Ovary (tissue), 3 donors: ENCODE measurements around the gene PTF1A.

Experiments used
- CTCF ChIP-seq, 3 donors: fragments of 450-650 bp in 2 of 3; fragments of 200-600 bp in 1 of 3; IDR thresholded peaks; one replicate each; pipeline versions ENCODE4 v1.5.1 to v1.8.0; 2016 to 2022; ENCODE audit warnings: antibody characterized with exemption in 3 of 3, mild to moderate bottlenecking in 1 of 3
- EP300 ChIP-seq: sonication (generic); formaldehyde crosslinking; IDR thresholded peaks from one replicate; pipeline ENCODE4 v1.6.1; 2017; ENCODE audit warnings: antibody characterized with exemption
- POLR2A ChIP-seq: fragments of 450-650 bp; IDR thresholded peaks from one replicate; pipeline ENCODE4 v1.6.1; 2017; ENCODE audit warnings: antibody characterized with exemption, mild to moderate bottlenecking, moderate library complexity
- donor health status: DM: no; HTN: no; CAD: no.

DNA sequence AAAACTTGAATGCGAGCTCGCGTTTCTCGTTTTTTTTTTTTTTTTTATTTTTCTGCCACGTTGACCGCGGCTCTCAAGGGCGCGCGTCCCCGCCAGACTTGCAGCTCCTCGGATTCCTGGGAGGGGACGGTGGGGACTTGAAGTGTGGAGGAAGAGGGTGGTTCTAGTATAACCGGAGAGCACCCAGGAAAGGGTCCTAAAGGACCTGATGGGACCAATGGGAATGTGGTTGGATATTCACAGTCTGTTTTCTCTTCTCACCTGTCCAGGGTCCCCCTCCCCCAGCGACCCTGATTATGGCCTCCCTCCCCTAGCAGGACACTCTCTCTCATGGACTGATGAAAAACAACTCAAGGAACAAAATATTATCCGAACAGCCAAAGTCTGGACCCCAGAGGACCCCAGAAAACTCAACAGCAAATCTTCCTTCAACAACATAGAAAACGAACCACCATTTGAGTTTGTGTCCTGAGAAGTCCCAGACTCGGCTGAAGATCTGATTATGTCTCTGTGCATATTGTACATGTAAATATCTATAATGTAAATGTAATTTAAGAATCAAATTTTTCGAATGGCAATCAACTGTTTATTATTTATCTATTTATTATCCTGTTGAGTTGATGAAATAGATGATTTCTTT, 1.4 kb downstream of the PTF1A start:
- TF ChIP-seq CTCF (IDR thresholded peaks at IDR 0.05) = no peak
- TF ChIP-seq EP300 = no peak
- TF ChIP-seq POLR2A = no peak
